DLD1 (cell line): ENCODE measurements around the gene CDYL.

Experiments
- in situ Hi-C: cut with HindIII; loops from 2 replicates; pipeline ENCODE4 v1.10.0; 2017; ENCODE audit warnings: low sequenced_read_pairs

CDYL gene

GRCh38 chr6:4903751-4904370 lies 127.7 kb downstream of the CDYL start:
- in situ Hi-C loops, result no loop called here

- in situ Hi-C loops, result no loop called here
These were observed 128.3 kb downstream of the CDYL start for GRCh38 chr6:4904461-4905025.

GRCh38 chr6:4905826-4906225 lies 129.6 kb downstream of the CDYL start:
- in situ Hi-C loops, result no loop called here

GRCh38 chr6:4906293-4907276 lies 130.4 kb downstream of the CDYL start:
- in situ Hi-C loops, result no loop called here

- in situ Hi-C loops, result no loop called here
These were observed 131.4 kb downstream of the CDYL start for GRCh38 chr6:4907602-4908001.

DNA sequence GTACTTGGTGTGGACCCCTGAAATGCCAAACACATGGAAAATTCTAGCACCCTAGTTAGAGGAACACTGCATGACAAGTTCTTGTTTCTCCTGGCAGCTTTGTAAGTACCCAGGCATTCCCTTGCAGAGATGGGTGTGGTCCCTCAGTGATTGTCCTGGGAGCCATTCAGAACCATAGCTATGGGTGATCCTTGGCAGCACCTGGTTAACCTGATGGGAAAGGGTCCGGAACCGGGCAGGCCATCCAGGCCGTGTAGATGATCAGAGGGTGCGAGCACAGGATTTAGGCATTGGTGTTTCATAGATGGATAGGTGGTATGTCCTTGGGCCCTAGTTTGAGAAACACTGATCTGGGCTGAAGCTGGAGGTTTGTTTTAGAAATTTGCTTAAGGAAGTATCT lies 131.9 kb downstream of the CDYL start:
- in situ Hi-C loops, result no loop called here

GRCh38 chr6:4909063-4909706 lies 133.0 kb downstream of the CDYL start:
- in situ Hi-C loops, result no loop called here

- in situ Hi-C loops, result no loop called here
These were observed 134.0 kb downstream of the CDYL start for GRCh38 chr6:4910037-4910760.

- in situ Hi-C loops, result no loop called here
These were observed 136.4 kb downstream of the CDYL start for GRCh38 chr6:4912559-4912958.

- in situ Hi-C loops, result no loop called here
These were observed 137.7 kb downstream of the CDYL start for GRCh38 chr6:4913705-4914419.

DNA sequence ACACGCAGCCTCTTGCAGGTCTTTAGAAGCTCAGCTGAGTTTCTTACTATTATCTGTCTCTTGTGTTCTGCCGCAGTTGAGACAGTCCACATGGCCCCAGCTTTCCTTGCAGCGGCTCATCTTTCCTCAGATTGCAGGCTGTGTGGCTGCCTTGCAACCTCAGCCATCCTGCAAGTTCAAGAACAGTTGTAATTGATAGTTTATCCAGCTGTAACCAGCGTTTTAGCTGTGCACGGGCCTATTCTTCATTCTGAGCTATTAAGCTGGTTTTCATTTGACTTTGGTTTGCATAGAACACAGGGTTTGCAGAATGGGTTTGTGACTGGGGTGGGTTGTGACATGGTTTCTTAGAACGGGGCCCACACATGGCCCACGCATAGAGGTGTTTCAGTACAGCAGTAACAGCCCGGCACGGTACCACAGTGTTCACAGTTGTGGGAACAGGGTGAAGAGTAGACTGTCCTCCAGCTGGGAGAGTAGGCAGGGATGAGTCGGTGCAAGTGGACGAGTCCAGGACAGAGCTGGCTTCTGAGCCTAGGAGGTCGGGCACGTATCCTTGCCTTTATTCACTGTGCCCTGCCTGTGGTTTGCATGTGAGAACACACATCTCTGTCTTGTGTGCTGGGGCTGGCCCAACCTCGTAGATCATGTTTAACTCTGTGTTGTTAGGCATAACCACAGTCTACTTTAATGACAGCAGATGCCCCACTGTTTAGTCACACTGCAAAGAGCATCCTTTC lies 138.4 kb downstream of the CDYL start:
- in situ Hi-C loops, result no loop called here

DNA sequence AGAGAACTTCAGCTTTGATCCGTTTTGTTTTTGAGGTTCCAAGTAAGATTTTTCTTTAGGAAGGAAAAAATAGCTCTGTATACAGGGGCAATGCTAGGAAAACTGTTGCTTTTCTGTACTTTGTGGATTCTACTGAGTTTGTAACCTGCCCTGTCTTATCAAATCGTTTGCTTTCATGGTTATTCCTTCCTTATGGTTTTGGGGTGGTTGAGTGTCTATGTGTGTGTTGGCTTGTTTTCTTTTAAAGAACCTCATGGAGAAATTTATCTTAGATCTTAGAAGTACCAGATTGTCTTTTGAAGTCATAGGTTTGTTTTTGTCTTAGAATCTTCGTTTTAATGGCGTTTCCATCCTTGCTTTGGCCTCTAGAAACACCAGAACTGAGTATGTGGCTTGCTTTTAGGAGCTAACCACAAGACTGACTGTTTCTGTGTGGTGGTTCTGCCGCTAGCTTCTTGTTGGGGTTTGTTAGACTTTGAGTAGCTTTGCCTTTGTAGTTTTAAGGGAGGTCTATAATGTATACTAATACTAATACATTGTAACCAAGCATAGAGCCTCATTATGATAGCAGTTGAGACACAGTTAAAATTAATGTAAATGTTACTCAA lies 140.9 kb downstream of the CDYL start:
- in situ Hi-C loops, result no loop called here

GRCh38 chr6:4920914-4921410 lies 144.8 kb downstream of the CDYL start:
- in situ Hi-C loops, result no loop called here

GRCh38 chr6:4922488-4923037 lies 146.4 kb downstream of the CDYL start:
- in situ Hi-C loops, result no loop called here

DNA sequence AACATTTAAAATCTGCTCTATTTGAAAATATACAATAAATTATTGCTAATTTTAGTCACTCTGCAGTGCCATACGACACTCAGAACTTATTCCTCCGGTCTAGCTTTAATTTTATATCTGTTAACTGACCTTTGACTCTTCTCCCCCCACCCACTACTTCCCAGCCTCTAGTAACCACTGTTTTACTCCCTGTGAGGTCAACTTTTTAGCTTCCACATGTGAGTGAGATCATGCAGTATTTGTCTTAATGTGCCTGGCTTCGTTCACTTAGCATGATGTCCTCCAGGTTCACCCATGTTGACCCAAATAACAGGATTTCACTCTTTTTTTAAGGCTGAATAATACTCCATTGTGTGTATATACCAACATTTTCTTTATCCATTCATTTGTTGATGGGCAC lies 146.9 kb downstream of the CDYL start:
- in situ Hi-C loops, result no loop called here

DNA sequence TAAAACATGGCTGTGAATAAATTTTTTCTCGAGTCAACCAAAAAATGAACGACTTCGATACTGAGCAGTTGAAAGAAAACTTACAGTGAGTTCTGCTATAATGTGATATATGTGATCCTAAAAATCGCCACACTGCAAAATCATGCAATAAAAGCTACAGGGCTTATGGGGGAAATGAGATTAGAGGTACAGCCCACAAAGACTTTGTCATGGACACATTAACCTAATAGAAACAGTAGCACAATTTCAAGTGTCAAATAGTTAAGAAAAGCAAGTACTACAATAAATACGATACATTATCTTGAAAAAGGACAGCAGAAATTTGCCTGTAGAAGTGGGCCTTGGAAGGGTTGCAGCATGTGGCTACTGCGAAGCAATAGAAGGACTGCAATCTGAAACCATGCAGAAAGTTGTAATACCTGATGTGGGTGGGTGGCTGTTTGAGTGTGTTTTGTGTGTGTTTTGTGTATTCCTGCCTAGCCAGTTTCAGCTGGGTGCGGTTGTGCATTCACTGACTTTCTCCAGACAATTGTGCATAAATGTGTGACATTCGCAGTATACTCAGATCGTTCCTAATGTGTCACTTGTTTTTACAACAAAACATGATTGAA lies 148.6 kb downstream of the CDYL start:
- in situ Hi-C loops, result no loop called here

- in situ Hi-C loops, result no loop called here
These were observed 149.4 kb downstream of the CDYL start for GRCh38 chr6:4925580-4925979.

GRCh38 chr6:4928426-4928825 lies 152.2 kb downstream of the CDYL start:
- in situ Hi-C loops, result no loop called here
